ENCODE results near the gene GOLGA5. TPM values are rescaled to one million over a fixed set of nuclear protein-coding genes. Genes with fewer than 3 reads are reported as not detected.

The GOLGA5 gene
- total and polyA plus RNA-seq, 2 donors (not counting 3 experiments of a cell fraction or from before 2014, with no cell fraction given), result 16.3 to 28.9 TPM

- peaks cover 9% of the 10 kb centered on the region for H3K4me1 ChIP-seq (ENCODE audit: control insufficient read depth, extremely low read depth, insufficient read depth, low read length)
- no peak overlapping the region for H3K27ac ChIP-seq (ENCODE audit: insufficient read depth, low read depth, low read length)
- H3K36me3 ChIP-seq (ENCODE audit: control insufficient read depth in 2 of 2, extremely low read depth in 1 of 2, insufficient read depth in 2 of 2, low read length in 2 of 2), result peaks cover 0 to 1% of the 10 kb centered on the region in 2 experiments
- CTCF ChIA-PET, result interaction anchor here (0.8 to 0.9 kb wide), 2 partner anchors 12 to 13 kb away, joined by 3 to 4 read pairs; no protein-coding TSS in a partner anchor
- no peaks in the 10 kb centered on the region for H3K9me3 ChIP-seq (replicated peaks; ENCODE audit: control insufficient read depth, insufficient read depth, low read length)
- no peak overlapping the region for H3K9ac ChIP-seq (replicated peaks; ENCODE audit: extremely low read depth, insufficient read depth, low read length)
- no peak for TF ChIP-seq POLR2AphosphoS5 (IDR thresholded peaks at IDR 0.05; ENCODE audit: insufficient read depth, low read depth, low read length)
- TF ChIP-seq, protein P1, sequence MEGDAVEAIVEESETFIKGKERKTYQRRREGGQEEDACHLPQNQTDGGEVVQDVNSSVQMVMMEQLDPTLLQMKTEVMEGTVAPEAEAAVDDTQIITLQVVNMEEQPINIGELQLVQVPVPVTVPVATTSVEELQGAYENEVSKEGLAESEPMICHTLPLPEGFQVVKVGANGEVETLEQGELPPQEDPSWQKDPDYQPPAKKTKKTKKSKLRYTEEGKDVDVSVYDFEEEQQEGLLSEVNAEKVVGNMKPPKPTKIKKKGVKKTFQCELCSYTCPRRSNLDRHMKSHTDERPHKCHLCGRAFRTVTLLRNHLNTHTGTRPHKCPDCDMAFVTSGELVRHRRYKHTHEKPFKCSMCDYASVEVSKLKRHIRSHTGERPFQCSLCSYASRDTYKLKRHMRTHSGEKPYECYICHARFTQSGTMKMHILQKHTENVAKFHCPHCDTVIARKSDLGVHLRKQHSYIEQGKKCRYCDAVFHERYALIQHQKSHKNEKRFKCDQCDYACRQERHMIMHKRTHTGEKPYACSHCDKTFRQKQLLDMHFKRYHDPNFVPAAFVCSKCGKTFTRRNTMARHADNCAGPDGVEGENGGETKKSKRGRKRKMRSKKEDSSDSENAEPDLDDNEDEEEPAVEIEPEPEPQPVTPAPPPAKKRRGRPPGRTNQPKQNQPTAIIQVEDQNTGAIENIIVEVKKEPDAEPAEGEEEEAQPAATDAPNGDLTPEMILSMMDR (IDR thresholded peaks at IDR 0.05; ENCODE audit: extremely low read depth in 1 of 2, insufficient read depth in 1 of 2, low read depth in 1 of 2, low read length in 2 of 2), result no peak
- TF ChIP-seq GATA2 (IDR thresholded peaks at IDR 0.05; ENCODE audit: insufficient read depth, insufficient read length, low read depth, low read length), result no peak
- no peak for TF ChIP-seq EZH2 (IDR thresholded peaks at IDR 0.05; ENCODE audit: borderline replicate concordance, low read depth, low read length, severe bottlenecking)
- TF ChIP-seq MYC (IDR thresholded peaks at IDR 0.05; ENCODE audit: low read depth, low read length), result no peak
- TF ChIP-seq, protein P2, sequence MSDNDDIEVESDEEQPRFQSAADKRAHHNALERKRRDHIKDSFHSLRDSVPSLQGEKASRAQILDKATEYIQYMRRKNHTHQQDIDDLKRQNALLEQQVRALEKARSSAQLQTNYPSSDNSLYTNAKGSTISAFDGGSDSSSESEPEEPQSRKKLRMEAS (IDR thresholded peaks at IDR 0.05; ENCODE audit: insufficient read depth, insufficient read length), result no peak
- intact Hi-C loops (cut with micrococcal nuclease) (no loop called here), dilution Hi-C loops (cut with MboI; ENCODE audit: extremely low pct_ligation_motif_present, low sequenced_read_pairs) (no loop called here)
- DNase-seq (ENCODE audit: low read depth, low spot score), result no peak
- POLR2A ChIA-PET, result no interaction called here
- peaks cover 2% of the 10 kb centered on the region for H4K20me1 ChIP-seq (replicated peaks; ENCODE audit: control insufficient read depth, extremely low read depth, insufficient read depth, low read length)
- no peaks in the 10 kb centered on the region for H3K27me3 ChIP-seq (ENCODE audit: control insufficient read depth in 2 of 2, insufficient read depth in 2 of 2, low read length in 2 of 2)
- no peak for FAIRE-seq
- no peak overlapping the region for H3K4me3 ChIP-seq (replicated peaks in 1 of 3; ENCODE audit: insufficient read depth in 1 of 3, low read depth in 1 of 3, low read length in 3 of 3)
- BruUV-seq (replicated peaks), result no TSS peak
- no peak overlapping the region for H2AFZ ChIP-seq (ENCODE audit: low read depth, low read length)
- no peaks in the 10 kb centered on the region for H3K9me1 ChIP-seq (replicated peaks; ENCODE audit: control insufficient read depth, extremely low read depth, insufficient read depth, low read length)
- H3K79me2 ChIP-seq (ENCODE audit: control insufficient read depth, insufficient read depth, low read length), result peaks cover 59% of the 10 kb centered on the region
- H3K4me2 ChIP-seq (ENCODE audit: insufficient read depth, low read length), result no peak overlapping the region
Observed at GRCh38 chr14:92797935-92798653, 4.0 kb downstream of the GOLGA5 start.

Measured in endothelial cell of umbilical vein (primary cell).